ENCODE measurements around the gene CCDC149.

Gene CCDC149

GRCh38 chr4:24806206-24806990, 106.4 kb downstream of the CCDC149 start:
- in situ Hi-C loops (cut with HindIII; ENCODE audit: low sequenced_read_pairs) = loop anchor here (5.0 kb wide), 1 partner anchor 36 kb away; no protein-coding TSS in a partner anchor

GRCh38 chr4:24805566-24805965, 107.3 kb downstream of the CCDC149 start:
- in situ Hi-C loops (cut with HindIII; ENCODE audit: low sequenced_read_pairs) = loop anchor here (5.0 kb wide), 1 partner anchor 37 kb away; no protein-coding TSS in a partner anchor

- in situ Hi-C loops (cut with HindIII; ENCODE audit: low sequenced_read_pairs) = loop anchor here (5.0 kb wide), 1 partner anchor 37 kb away; no protein-coding TSS in a partner anchor
Observed at GRCh38 chr4:24805067-24805466, 107.8 kb downstream of the CCDC149 start.

GRCh38 chr4:24802648-24803047, 110.2 kb downstream of the CCDC149 start:
- in situ Hi-C loops (cut with HindIII; ENCODE audit: low sequenced_read_pairs) = no loop called here

- in situ Hi-C loops (cut with HindIII; ENCODE audit: low sequenced_read_pairs) = no loop called here
Observed at GRCh38 chr4:24801136-24801855, 111.5 kb downstream of the CCDC149 start.

- in situ Hi-C loops (cut with HindIII; ENCODE audit: low sequenced_read_pairs) = no loop called here
Observed at GRCh38 chr4:24800325-24800895, 112.4 kb downstream of the CCDC149 start.

GRCh38 chr4:24799544-24800324, 113.1 kb downstream of the CCDC149 start:
- in situ Hi-C loops (cut with HindIII; ENCODE audit: low sequenced_read_pairs) = no loop called here

- in situ Hi-C loops (cut with HindIII; ENCODE audit: low sequenced_read_pairs) = no loop called here
Observed at GRCh38 chr4:24799196-24799543, 113.7 kb downstream of the CCDC149 start.

GRCh38 chr4:24798036-24798610, 114.7 kb downstream of the CCDC149 start:
- in situ Hi-C loops (cut with HindIII; ENCODE audit: low sequenced_read_pairs) = no loop called here

GRCh38 chr4:24796620-24797019, 116.2 kb downstream of the CCDC149 start:
- in situ Hi-C loops (cut with HindIII; ENCODE audit: low sequenced_read_pairs) = no loop called here

- in situ Hi-C loops (cut with HindIII; ENCODE audit: low sequenced_read_pairs) = no loop called here
Observed at GRCh38 chr4:24795666-24796381, 117.0 kb downstream of the CCDC149 start.

- in situ Hi-C loops (cut with HindIII; ENCODE audit: low sequenced_read_pairs) = no loop called here
Observed at GRCh38 chr4:24794916-24795665, 117.8 kb downstream of the CCDC149 start, which contains the start of gene SOD3. SOD3 (plus strand) TSS chr4:24795573; CDS start chr4:24799522, 3,949 bp downstream.

GRCh38 chr4:24794480-24794879, 118.4 kb downstream of the CCDC149 start:
- in situ Hi-C loops (cut with HindIII; ENCODE audit: low sequenced_read_pairs) = no loop called here

GRCh38 chr4:24794051-24794450, 118.8 kb downstream of the CCDC149 start:
- in situ Hi-C loops (cut with HindIII; ENCODE audit: low sequenced_read_pairs) = no loop called here

GRCh38 chr4:24793219-24794005, 119.4 kb downstream of the CCDC149 start:
- in situ Hi-C loops (cut with HindIII; ENCODE audit: low sequenced_read_pairs) = no loop called here

- in situ Hi-C loops (cut with HindIII; ENCODE audit: low sequenced_read_pairs) = no loop called here
Observed at GRCh38 chr4:24792552-24792951, 120.3 kb downstream of the CCDC149 start.

GRCh38 chr4:24791043-24791442, 121.8 kb downstream of the CCDC149 start:
- in situ Hi-C loops (cut with HindIII; ENCODE audit: low sequenced_read_pairs) = no loop called here

GRCh38 chr4:24783506-24783905, 129.3 kb downstream of the CCDC149 start:
- in situ Hi-C loops (cut with HindIII; ENCODE audit: low sequenced_read_pairs) = loop anchor here (5.0 kb wide), 1 partner anchor 41 kb away; no protein-coding TSS in a partner anchor

Data from endothelial cell of hepatic sinusoid (primary cell).